HepG2 (cell line): Measurements from ENCODE around the gene PHRF1. TPM values are rescaled to one million over a fixed set of nuclear protein-coding genes. Genes with fewer than 3 reads are reported as not detected.

ENCODE experiments used
- ARHGAP35 ChIP-seq: sonication (generic); formaldehyde crosslinking; IDR thresholded peaks from 2 replicates; pipeline ENCODE4 v1.9.0; 2022; ENCODE audit warnings: mild to moderate bottlenecking, inconsistent platforms, moderate library complexity, missing genetic modification reagents, borderline replicate concordance
- CBX2 ChIP-seq, 2 experiments: fragments of 200-600 bp in 1 of 2; sonication (generic); formaldehyde crosslinking in 1 of 2; IDR thresholded peaks; 2 replicates each; pipeline versions ENCODE4 v1.7.0 to v1.8.1; 2018 to 2022; ENCODE audit warnings: low read depth in 2 of 2, low read length in 1 of 2, mild to moderate bottlenecking in 1 of 2, missing genetic modification reagents in 1 of 2
- CREB1 ChIP-seq, 2 experiments: fragments of 450-650 bp in 1 of 2; IDR thresholded peaks; 2 replicates each; pipeline ENCODE4 v1.6.1; 2016 to 2017; ENCODE audit warnings: control low read depth in 1 of 2, mild to moderate bottlenecking in 1 of 2, missing compliant biosample characterization in 1 of 2, missing genetic modification characterization in 1 of 2
- DNMT3B ChIP-seq: conservative IDR thresholded peaks from 2 replicates; pipeline ENCODE4 v1.6.1; 2016; ENCODE audit warnings: missing biosample characterization, control low read depth
- DR1 ChIP-seq: sonication (generic); formaldehyde crosslinking; IDR thresholded peaks from 2 replicates; pipeline ENCODE4 v1.8.0; 2021; ENCODE audit warnings: mild to moderate bottlenecking, missing genetic modification reagents, inconsistent platforms
- FOXA1 ChIP-seq, 2 experiments: fragments of 450-650 bp in 1 of 2; sonication (generic) in 1 of 2; formaldehyde crosslinking in 1 of 2; IDR thresholded peaks; 2 replicates each; pipeline versions ENCODE4 v1.4.0 to v1.6.1; 2016 to 2020; ENCODE audit warnings: missing genetic modification reagents in 1 of 2
- HDAC1 ChIP-seq: sonication (generic); formaldehyde crosslinking; IDR thresholded peaks from 2 replicates; pipeline ENCODE4 v1.5.1; 2020; ENCODE audit warnings: mild to moderate bottlenecking, missing genetic modification reagents
- JUN ChIP-seq: sonication (generic); formaldehyde crosslinking; IDR thresholded peaks from 2 replicates; pipeline ENCODE4 v1.4.0; 2020; ENCODE audit warnings: mild to moderate bottlenecking, missing genetic modification reagents
- JUNB ChIP-seq: sonication (generic); formaldehyde crosslinking; IDR thresholded peaks from 2 replicates; pipeline ENCODE4 v1.8.0; 2022; ENCODE audit warnings: missing genetic modification reagents, mild to moderate bottlenecking, borderline replicate concordance
- KLF12 ChIP-seq: sonication (generic); formaldehyde crosslinking; IDR thresholded peaks from 2 replicates; pipeline ENCODE4 v1.4.0; 2020; ENCODE audit warnings: missing genetic modification reagents, borderline replicate concordance
- MEIS1 ChIP-seq: sonication (generic); formaldehyde crosslinking; IDR thresholded peaks from 2 replicates; pipeline ENCODE4 v1.9.0; 2021; ENCODE audit warnings: mild to moderate bottlenecking, missing genetic modification reagents, moderate library complexity, borderline replicate concordance
- NCOR1 ChIP-seq: fragments of 200-600 bp; sonication (generic); IDR thresholded peaks from 2 replicates; pipeline ENCODE4 v1.7.0; 2017; ENCODE audit warnings: antibody characterized with exemption, low read length, borderline replicate concordance
- NONO ChIP-seq, 2 experiments: fragments of 450-650 bp in 1 of 2; sonication (generic) in 1 of 2; formaldehyde crosslinking in 1 of 2; IDR thresholded peaks in 1 of 2; conservative IDR thresholded peaks in 1 of 2; 2 replicates each; pipeline versions ENCODE4 v1.6.1 to v1.8.0; 2017 to 2022; ENCODE audit warnings: mild to moderate bottlenecking in 1 of 2, missing genetic modification reagents in 1 of 2, moderate library complexity in 1 of 2
- PAX8 ChIP-seq: sonication (generic); formaldehyde crosslinking; IDR thresholded peaks from 2 replicates; pipeline ENCODE4 v1.8.0; 2022; ENCODE audit warnings: mild to moderate bottlenecking, missing genetic modification reagents, borderline replicate concordance
- SP2 ChIP-seq: sonication (generic); formaldehyde crosslinking; IDR thresholded peaks from 2 replicates; pipeline ENCODE4 v1.5.1; 2020; ENCODE audit warnings: mild to moderate bottlenecking, missing genetic modification reagents
- THYN1 ChIP-seq: sonication (generic); formaldehyde crosslinking; IDR thresholded peaks from 2 replicates; pipeline ENCODE4 v1.8.1; 2023; ENCODE audit warnings: low read depth, mild to moderate bottlenecking, moderate library complexity, missing genetic modification reagents, borderline replicate concordance
- ZBTB8A ChIP-seq: sonication (generic); formaldehyde crosslinking; IDR thresholded peaks from 2 replicates; pipeline ENCODE4 v1.4.0; 2020; ENCODE audit warnings: mild to moderate bottlenecking, low read depth, missing genetic modification reagents, borderline replicate concordance
- ZNF335 ChIP-seq: sonication (generic); formaldehyde crosslinking; IDR thresholded peaks from 2 replicates; pipeline ENCODE4 v1.4.0; 2020; ENCODE audit warnings: missing genetic modification reagents
- ZNF549 ChIP-seq: sonication (generic); formaldehyde crosslinking; IDR thresholded peaks from 2 replicates; pipeline ENCODE4 v1.5.0; 2020; ENCODE audit warnings: missing genetic modification reagents
- ZNF563 ChIP-seq: sonication (generic); formaldehyde crosslinking; IDR thresholded peaks from 2 replicates; pipeline ENCODE4 v1.8.0; 2022; ENCODE audit warnings: mild to moderate bottlenecking, moderate library complexity, missing genetic modification reagents
- ZNF572 ChIP-seq: sonication (generic); formaldehyde crosslinking; IDR thresholded peaks from 2 replicates; pipeline ENCODE4 v1.5.1; 2020; ENCODE audit warnings: mild to moderate bottlenecking, missing genetic modification reagents
- polyA plus RNA-seq, 8 experiments: library from polyadenylated mRNA; depleted of rRNA in 3 of 8; stranded (reverse) in 7 of 8; unstranded in 1 of 8; fragments of >200 nt; fragmentation: Illumina TruSeq in 4 of 8; extraction: Trizol in 4 of 8; gene quantifications; 2 replicates each; pipeline versions ENCODE4 v1.2.1 to v1.2.3, GENCODE V29; 2011 to 2016; ENCODE audit warnings: low read depth in 4 of 8, missing spikeins in 1 of 8, mixed read lengths in 1 of 8; ENCODE audit not compliant: insufficient read depth in 1 of 8
- total RNA-seq, 5 experiments: library from RNA; depleted of rRNA; stranded (reverse); fragments of >200 nt; fragmentation: Illumina TruSeq; extraction: Trizol; gene quantifications; 2 replicates each; pipeline ENCODE4 v1.2.3, GENCODE V29; 2016; ENCODE audit warnings: low read depth in 1 of 5
- TF ChIP-seq, protein P1 (sequence below): sonication (generic); formaldehyde crosslinking; IDR thresholded peaks from 2 replicates; pipeline ENCODE4 v1.5.1; 2020; ENCODE audit warnings: missing genetic modification reagents, mild to moderate bottlenecking, borderline replicate concordance
- TF ChIP-seq, protein P2 (sequence below): sonication (generic); formaldehyde crosslinking; IDR thresholded peaks from 2 replicates; pipeline ENCODE4 v1.5.0; 2020; ENCODE audit warnings: missing genetic modification reagents
- TF ChIP-seq, protein P3 (sequence below): sonication (generic); formaldehyde crosslinking; IDR thresholded peaks from 2 replicates; pipeline ENCODE4 v1.8.0; 2022; ENCODE audit warnings: mild to moderate bottlenecking, missing genetic modification reagents, moderate library complexity
- TF ChIP-seq, protein P4 (sequence below): sonication (generic); formaldehyde crosslinking; IDR thresholded peaks from 2 replicates; pipeline ENCODE4 v1.8.0; 2022; ENCODE audit warnings: missing genetic modification reagents, low read depth, mild to moderate bottlenecking, borderline replicate concordance

PHRF1 gene
- total and polyA plus RNA-seq, 2 of the 13 experiments (the other 11 are each of a cell fraction or from before 2014, with no cell fraction given), result 8.2 to 16.7 TPM

DNA sequence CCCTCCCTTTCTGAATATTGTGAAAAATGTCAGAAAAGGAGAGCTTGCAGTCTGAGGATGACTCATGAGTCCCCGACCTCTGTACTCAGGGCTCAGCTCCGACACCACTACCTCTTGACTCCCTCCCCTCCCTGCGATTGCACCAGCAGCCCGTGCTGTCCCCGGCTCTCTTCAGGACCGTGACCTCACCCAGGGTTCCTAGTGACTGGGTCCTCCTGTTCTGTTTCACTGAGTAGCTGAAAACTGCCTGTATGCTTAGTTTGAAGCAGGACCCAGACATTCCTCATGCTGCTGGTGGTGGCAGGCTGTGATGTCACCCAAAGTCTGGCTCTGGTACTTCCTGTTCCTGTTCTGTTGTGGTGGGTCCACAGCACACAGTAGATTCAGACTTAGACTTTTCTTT is 11.7 kb downstream of the PHRF1 start (continued):
- TF ChIP-seq JUNB (CRISPR knock-in tag), result peak; percentile 85
- TF ChIP-seq SP2 (CRISPR knock-in tag), result no peak
- no peak for TF ChIP-seq PAX8 (CRISPR knock-in tag)
- no peak for TF ChIP-seq THYN1 (CRISPR knock-in tag)
- no peak for TF ChIP-seq ZNF549 (CRISPR knock-in tag)
- TF ChIP-seq, protein P1, sequence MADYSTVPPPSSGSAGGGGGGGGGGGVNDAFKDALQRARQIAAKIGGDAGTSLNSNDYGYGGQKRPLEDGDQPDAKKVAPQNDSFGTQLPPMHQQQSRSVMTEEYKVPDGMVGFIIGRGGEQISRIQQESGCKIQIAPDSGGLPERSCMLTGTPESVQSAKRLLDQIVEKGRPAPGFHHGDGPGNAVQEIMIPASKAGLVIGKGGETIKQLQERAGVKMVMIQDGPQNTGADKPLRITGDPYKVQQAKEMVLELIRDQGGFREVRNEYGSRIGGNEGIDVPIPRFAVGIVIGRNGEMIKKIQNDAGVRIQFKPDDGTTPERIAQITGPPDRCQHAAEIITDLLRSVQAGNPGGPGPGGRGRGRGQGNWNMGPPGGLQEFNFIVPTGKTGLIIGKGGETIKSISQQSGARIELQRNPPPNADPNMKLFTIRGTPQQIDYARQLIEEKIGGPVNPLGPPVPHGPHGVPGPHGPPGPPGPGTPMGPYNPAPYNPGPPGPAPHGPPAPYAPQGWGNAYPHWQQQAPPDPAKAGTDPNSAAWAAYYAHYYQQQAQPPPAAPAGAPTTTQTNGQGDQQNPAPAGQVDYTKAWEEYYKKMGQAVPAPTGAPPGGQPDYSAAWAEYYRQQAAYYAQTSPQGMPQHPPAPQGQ (CRISPR knock-in tag), result no peak
- TF ChIP-seq NCOR1, result peak; percentile 66; the same call in 1 of the 2 replicates
- TF ChIP-seq KLF12 (CRISPR knock-in tag), result no peak
- TF ChIP-seq ZNF335 (CRISPR knock-in tag), result peak; percentile 76; the same call in 1 of the 2 replicates
- TF ChIP-seq, protein P2, sequence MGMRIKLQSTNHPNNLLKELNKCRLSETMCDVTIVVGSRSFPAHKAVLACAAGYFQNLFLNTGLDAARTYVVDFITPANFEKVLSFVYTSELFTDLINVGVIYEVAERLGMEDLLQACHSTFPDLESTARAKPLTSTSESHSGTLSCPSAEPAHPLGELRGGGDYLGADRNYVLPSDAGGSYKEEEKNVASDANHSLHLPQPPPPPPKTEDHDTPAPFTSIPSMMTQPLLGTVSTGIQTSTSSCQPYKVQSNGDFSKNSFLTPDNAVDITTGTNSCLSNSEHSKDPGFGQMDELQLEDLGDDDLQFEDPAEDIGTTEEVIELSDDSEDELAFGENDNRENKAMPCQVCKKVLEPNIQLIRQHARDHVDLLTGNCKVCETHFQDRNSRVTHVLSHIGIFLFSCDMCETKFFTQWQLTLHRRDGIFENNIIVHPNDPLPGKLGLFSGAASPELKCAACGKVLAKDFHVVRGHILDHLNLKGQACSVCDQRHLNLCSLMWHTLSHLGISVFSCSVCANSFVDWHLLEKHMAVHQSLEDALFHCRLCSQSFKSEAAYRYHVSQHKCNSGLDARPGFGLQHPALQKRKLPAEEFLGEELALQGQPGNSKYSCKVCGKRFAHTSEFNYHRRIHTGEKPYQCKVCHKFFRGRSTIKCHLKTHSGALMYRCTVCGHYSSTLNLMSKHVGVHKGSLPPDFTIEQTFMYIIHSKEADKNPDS (CRISPR knock-in tag), result no peak
- peak; percentile 53; the same call in 1 of the 2 replicates for TF ChIP-seq ZNF563 (CRISPR knock-in tag)
- no peak for TF ChIP-seq DNMT3B (CRISPR knock-in tag)
- no peak; the same call in 1 of the 2 replicates for TF ChIP-seq DR1 (CRISPR knock-in tag)
- TF ChIP-seq JUN, result peak; percentile 88; the same call in 1 of the 2 replicates
- no peak for TF ChIP-seq ZNF572
- TF ChIP-seq ARHGAP35 (CRISPR knock-in tag), result no peak
- TF ChIP-seq MEIS1 (CRISPR knock-in tag), result no peak
- no peak for TF ChIP-seq NONO (IDR thresholded peaks at IDR 0.05)
- no peak; the same call in none of the 2 replicates for TF ChIP-seq NONO (CRISPR knock-in tag; conservative IDR thresholded peaks at IDR 0.05)
- TF ChIP-seq FOXA1 (IDR thresholded peaks at IDR 0.05), result no peak
- 0 out of 2 replicates have a peak, but pooled peaks have one; percentile 5 for TF ChIP-seq FOXA1 (CRISPR knock-in tag; IDR thresholded peaks at IDR 0.05)
- TF ChIP-seq, protein P3, sequence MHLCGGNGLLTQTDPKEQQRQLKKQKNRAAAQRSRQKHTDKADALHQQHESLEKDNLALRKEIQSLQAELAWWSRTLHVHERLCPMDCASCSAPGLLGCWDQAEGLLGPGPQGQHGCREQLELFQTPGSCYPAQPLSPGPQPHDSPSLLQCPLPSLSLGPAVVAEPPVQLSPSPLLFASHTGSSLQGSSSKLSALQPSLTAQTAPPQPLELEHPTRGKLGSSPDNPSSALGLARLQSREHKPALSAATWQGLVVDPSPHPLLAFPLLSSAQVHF (CRISPR knock-in tag), result no peak
- peak; percentile 82 for TF ChIP-seq CREB1 (IDR thresholded peaks at IDR 0.05)
- no peak for TF ChIP-seq CREB1 (CRISPR knock-in tag; IDR thresholded peaks at IDR 0.05)
- TF ChIP-seq CBX2 (IDR thresholded peaks at IDR 0.05; ENCODE audit: low read depth, low read length), result no peak
- TF ChIP-seq CBX2 (CRISPR knock-in tag; IDR thresholded peaks at IDR 0.05; ENCODE audit: low read depth), result no peak
- TF ChIP-seq, protein P4, sequence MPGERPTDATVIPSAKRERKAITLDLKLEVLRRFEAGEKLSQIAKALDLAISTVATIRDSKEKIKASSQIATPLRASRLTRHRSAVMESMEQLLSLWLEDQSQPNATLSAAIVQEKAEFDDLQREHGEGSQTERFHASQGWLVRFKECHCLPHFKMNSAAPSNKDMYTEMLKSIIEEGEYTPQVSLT (CRISPR knock-in tag), result no peak
- TF ChIP-seq ZBTB8A (CRISPR knock-in tag), result no peak
- TF ChIP-seq HDAC1, result peak; percentile 80
